ENCODE results near the gene AFF2. TPM values are rescaled to one million over a fixed set of nuclear protein-coding genes. Genes with fewer than 3 reads are reported as not detected.

Gene AFF2
- total RNA-seq = 126 TPM

DNA sequence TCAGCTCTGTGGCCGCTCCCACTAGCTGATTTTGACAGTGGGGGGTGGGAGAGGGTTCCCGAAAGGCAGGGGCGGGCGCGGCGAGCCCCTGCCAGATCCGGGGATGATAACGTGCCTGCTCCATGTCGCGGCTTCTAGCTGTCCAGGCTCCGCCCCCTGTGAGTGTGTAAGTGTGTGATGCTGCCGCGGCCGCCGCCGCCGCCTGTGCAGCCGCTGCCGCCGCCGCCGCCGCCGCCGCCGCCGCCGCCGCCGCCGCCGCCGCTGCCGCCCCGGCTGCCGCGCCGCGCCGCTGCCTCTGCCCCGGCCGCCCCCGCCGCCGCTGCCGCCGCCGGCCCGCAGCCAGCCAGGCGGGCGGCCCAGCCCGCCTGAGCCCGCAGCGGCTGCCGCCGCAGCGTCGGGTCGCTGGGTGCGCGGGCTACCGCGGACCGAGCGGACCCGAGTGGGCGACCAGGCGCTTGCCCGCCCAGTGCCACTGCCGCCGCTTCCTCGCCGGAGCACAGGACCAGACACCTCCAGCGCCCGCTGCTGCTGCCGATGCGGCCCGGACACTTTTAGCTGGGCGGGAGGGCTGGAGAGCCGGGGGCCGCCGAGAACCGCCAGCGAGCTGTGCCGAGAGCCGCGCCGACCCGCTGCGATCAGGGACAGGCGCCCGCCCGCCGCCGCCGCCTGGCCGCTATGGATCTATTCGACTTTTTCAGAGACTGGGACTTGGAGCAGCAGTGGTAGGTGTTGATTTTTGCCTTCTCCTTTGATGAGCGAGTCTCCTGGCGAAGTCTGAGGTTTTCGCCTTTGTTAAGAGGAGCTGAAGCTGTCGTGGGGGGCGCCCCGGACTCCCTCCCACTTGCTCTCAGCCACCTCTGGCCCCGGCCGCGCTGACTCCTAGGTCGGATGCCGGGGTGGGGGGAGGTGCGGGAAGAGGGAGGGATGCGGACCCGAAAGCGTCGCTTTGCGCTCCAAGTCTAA is at the start of gene AFF2:
AFF2 (plus strand) TSS at position 195 of the 963 bp plus-strand sequence; CDS start at position 676, 481 bp downstream.

Small RNA genes within 50 kb of the gene (small RNA-seq; reads per million reads assigned to genes)
- gene RN7SKP267 = not detected
